Forelimb muscle (tissue), 1 donor: Measurements from ENCODE around the gene PALMD. TPM values are rescaled to one million over a fixed set of nuclear protein-coding genes. Genes with fewer than 3 reads are reported as not detected.

Experiments
- DNase-seq: peaks from one replicate; pipeline ENCODE4 v3.0.0-alpha.2; 2013; ENCODE audit warnings: low read depth
- polyA plus RNA-seq: library from polyadenylated mRNA; unstranded; fragments of 120-200 nt; gene quantifications from one replicate; pipeline ENCODE4 v1.2.1, GENCODE V29; 2013; ENCODE audit not compliant: insufficient read length

Gene PALMD
- polyA plus RNA-seq, 1 donor, result 107 TPM

DNA sequence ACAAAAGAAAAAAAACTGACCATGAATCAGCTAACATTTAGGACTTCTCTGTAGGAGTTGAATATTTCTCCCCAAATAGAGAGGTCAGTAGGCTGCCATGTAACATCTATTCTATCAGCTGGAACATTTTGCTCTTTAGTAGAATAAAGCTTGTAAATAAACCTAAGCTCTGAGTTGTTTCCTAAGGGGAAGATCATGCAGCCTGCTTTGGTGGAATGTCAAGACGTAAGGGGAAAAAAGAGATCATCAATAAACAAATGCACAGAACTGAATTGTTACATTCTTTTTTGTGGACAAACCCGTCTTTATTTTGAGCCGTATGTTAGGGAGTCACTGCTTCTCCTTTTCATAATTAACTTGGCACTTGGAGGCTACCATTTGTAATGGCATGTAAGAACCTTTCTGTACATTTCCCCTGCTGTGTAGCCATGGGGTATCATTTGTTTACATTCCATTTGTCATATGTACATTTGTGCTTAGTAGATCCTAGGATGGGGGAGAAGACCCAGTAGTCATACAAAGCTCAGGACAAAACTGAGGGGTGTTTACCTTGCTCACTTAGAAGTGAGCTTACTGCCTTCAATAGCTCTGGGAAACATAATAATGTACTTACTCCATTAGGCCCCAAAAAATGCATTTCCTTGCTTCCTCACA, 10.8 kb upstream of the PALMD start:
- no peak for DNase-seq

DNA sequence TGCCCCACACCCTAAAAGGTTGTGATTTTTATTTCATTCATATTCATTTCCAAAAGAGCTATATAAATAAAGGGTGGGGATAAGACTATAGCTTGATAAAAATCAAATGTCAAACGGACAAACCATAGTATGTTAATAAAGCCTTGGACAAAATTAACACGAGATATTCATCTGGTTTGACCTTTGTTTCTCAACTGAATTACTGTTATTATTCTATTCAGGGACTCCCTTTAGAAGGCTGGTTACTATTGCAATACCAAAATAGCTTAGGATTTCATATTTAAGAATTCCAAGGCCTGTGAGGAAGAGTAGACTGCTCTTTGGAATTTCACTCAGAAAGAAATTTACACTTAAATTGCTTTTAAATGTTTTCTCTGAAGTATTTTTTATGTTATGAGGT, 10.2 kb upstream of the PALMD start:
- DNase-seq, result no peak

DNA sequence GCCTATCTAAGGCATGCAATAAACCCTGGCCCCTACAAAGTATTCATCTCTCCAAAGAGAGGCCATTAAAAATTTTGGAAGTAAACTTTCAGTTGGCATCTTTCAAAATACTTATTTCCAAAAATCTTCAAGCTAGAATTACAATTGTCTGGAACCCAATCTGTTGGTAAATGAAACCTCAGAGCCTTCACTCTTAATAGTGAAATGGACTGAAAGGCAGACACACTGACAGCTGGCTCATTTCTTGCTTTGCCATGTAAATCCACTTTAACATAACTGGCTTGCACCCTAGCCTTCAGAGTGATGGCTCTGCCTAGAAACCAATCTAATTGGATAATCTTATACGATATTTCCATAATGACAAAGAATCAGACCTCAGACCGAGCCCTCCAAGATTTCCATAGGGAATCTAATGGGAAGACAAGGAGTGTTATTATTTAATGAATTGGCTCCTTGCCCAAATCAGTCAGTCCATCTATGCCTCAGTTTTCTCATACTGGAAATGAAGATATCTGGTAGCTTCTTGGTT, 9.2 kb upstream of the PALMD start:
- no peak for DNase-seq

DNA sequence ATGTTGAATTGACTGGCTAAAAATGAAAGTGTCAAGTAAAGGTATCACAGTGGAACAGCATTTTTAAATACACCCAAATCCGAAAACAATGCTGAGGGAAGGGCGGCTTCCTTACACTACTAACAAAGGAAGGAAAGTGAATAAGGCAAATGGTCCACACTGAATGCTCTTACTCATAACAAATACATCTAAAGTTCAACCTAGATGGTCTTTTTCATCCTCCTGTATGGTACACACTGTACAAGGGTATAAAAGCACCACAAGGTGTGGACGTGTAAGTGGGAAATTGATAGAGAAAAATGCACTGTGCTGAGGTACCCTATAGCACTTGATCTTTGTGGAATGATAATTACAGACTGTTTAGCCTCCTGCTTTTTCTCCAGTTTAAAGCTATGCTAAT, 7.1 kb upstream of the PALMD start:
- no peak for DNase-seq

DNA sequence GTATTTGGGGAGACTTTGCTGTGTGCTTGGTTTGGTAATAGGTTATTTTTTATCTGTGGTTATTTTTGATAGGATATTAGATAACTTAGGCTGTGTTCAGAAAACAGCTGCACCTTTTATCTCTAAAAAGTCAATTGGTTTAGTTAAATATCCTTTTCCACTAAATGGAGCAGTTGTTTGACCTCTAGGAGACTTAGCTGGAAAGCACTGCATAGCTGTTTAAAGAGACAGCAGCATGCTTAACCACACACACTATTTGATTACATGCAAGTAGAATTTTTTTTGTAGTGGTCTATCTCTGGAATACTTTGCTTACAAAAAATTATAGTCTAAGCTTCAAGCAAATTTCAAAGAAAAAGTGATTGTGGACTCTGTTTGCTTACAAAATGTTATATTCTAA, 6.5 kb upstream of the PALMD start:
- DNase-seq, result no peak

DNA sequence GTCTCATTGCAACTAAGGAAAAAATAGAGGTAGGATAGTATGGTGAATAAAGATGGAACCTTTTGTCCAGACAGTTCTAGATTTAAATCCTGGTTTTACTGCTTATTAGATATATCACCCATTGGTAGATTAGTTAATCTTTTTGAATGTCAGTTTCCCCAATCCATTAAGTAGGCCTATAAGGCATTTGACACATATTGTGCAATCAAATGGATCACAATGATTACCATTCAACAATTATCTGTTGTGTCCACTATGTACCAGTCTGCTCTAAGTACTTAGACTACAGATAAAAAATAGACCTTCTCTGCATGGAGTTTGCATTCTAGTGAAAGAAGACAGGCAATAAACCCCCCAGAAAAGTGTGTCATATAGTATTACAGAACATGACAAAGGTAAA, 6.0 kb upstream of the PALMD start:
- no peak for DNase-seq

DNA sequence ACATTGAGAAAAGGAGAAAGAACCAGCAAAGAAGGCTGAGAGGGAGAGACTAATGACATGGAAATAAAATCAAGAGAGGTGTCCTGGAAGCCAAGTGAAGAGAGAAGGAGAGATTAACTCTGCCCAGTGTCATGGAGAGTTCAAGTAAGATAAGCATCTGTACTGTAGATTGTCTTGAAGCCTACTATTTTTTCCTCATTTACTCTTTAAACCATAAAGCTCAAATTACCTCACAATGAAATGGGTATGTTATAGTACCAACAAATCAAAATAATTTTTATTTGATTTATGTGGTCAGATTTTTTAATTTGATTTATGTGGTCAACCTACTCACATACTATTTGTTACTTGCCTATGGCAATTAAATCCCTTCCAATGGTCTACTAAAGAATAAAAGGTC, 5.2 kb upstream of the PALMD start:
- no peak for DNase-seq

DNA sequence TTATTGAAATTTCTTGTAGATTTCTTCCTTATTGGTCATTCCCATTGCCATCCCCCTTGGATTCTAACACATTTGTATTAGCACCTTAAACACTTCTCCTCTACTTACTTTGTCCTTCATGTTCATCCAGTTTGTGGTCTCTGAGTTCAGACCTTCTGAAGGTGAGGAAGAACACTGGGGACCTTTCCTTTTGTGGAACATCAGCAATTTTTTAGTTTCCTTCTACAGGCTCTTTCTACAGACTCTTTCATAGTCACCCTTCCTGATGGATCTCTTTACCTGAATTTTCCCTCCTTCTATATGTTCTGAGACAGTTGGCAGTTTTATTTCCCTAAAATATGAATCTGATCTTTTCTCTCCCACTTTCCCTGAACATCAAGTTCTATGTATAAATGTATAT, 4.4 kb upstream of the PALMD start:
- no peak for DNase-seq

DNA sequence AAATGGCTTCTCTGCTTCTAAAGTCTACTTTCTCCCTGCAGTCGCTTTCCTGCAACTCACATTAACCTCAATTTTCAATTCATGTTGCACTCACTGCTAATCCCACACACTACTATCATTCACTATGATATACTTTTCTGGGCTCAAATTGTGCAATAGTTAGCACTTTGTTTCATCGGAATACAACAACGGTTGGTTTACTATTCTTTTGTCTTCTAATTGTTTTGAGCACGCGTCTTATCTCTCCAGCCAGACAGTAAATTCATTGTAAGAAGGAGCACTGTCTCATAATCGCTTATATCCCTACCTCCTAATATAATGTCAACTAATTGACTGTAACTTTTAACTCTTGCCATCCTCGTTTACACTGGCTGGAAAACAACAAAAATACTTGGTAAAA, 3.9 kb upstream of the PALMD start:
- DNase-seq, result no peak

DNA sequence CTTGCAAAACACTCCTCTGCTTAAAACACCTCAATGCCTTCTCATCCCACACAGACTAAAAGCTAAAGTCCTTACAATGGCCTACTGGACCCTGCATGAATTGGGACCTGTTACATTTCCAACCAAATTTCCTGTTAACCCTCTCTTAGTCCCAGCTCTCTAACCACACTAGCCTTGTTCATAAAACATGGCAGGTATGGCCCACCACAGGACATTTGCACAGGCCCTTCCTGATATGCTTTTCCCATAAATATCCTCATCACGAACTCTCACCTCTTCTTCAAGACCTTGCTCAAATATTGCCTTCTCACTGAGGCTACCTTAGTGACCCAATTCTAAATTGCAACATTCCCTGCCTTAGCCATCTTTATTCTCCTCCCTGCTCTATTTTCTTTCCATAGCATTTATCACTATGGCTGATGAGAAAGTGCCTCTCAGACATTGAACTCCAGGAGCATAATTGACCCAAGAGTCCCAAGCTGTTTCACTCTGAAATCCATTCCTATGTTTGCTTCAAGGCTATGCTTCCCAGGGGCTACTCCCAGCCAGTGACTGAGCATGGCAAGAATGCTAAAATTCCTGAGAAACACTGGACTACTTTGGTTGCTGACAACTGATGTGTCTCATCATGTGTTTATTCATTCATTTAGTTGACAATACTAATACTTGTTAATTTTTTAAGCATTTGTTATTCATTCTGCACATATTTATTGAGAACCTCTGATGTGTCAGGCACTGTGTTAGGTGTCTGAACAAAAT, 2.7 kb upstream of the PALMD start:
- DNase-seq, result no peak

DNA sequence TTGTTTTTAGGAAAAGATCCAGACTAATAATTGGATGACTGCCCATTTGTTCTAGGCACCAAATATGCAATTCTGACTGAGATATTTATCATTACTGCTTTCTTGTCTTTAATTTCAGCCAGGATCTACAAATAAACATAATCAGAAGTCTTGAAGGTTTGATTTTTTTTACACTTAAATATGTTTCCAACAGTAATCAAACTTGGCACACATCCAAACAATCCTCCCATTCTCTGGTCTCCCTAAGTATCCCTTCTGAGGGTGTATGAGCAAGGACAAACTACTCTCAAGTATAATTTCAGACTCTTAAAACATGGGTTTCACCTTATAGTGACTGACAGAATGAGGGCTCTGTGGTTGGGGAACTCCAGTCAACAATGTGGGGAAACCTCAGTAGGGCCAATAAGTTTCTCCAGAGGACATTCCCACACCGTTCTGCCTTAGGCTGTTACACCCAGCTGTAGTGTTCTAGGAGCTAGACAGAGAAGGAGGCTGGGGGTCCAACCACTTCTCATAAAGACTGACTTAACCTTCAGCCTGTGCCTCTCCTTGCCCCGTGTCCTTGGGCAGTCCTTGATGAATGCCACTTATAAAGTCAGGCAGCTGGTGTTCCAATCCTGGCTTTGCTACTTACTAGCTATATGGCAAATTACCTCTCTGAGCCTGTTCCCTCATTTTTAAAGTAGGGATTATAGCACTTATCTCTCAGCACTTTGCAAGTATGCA, 1.5 kb upstream of the PALMD start:
- no peak for DNase-seq

DNA sequence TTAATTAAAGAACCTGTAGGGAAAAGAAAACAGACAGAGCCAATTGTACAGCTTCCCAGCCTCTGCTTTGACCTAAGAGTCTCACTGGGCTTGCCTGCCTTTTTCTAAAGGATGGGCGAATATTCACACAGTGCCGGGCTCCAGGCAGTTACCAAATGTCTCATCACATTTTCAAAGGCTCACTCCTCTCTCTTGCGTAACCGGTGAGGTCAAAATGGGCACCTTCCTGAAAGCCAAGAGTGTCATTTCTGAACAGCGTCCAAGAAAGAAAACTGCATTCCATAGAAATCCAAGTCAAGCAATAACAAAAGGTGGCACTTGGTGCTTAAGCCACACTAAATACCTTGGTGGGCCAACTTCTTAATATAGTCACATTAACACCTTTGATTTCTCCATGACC, 710 bp upstream of the PALMD start:
- no peak for DNase-seq

DNA sequence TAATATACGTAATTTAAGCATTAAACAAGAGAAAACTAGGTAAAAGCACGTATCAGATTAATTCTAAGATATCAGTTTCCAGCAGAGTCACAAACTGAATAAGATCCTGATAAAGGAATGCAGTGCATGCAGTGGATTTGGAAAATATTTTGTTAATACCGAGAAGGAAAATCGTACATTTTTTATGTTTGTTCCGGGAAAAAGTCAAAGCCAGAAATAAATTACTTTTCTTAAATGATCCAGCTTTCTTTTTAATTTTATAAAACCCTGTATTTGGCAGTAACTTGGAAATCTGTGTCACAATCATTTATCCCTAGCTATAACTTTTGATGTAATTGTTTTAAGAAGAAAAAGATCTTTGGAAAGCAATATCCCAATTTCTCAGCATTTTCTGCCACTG, 955 bp downstream of the PALMD start:
- DNase-seq, result no peak

DNA sequence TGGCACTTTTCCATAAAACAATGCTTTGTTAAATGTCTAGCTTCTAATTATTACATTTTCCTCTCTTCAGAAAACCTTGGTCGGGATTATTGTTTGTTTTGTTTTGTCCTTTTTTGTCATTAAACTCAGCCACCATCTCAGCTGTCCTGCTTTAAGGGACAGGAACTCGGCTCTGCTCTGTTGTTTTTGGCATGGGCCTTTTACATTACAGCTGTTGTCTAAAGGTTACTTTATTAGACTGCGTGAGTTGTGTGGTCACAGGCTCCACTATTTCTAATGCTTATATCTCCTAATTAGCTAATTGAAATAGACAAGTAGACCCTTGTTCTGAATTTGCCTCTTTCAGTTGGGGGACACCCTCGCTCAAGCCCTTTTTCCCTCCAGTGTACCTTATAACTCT, 1.6 kb downstream of the PALMD start:
- no peak for DNase-seq

DNA sequence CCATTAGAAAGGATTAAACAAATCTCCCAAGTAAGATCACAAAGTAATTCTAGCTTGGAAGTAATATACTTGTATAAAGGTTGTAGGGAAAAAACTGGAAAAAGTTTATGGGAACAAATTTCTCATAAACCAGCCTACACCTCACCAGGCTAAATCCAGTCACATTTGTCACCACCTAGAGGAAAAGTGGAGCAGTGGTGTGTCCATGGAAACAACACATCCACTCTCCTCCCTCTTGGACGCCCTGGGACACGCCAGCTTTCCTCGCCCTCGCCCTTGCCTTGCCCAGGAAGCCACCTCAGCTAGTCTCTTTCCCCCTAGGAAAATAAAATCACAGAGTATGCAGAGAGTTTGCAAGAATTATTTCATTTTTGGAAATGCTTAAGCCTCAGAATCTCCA, 2.2 kb downstream of the PALMD start:
- no peak for DNase-seq

DNA sequence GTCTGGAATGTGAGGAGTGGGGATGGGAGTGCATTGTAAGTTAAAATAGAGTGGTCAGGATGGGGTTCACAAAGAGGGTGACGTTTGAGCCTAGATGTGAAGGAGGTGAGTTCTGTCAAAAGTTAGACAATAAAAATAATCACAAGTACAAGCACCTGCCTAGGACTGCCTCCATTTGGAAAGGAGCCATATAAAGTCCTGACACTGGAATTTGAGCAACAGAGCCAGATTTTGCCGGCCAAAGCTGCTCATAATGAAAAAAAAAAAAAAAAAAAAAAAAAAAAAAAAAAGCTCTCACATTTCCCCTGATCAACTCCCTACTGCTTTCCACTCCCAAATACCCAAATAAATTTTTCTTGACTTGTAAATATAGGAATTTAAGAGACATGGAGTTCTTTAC, 4.1 kb downstream of the PALMD start:
- DNase-seq, result no peak

DNA sequence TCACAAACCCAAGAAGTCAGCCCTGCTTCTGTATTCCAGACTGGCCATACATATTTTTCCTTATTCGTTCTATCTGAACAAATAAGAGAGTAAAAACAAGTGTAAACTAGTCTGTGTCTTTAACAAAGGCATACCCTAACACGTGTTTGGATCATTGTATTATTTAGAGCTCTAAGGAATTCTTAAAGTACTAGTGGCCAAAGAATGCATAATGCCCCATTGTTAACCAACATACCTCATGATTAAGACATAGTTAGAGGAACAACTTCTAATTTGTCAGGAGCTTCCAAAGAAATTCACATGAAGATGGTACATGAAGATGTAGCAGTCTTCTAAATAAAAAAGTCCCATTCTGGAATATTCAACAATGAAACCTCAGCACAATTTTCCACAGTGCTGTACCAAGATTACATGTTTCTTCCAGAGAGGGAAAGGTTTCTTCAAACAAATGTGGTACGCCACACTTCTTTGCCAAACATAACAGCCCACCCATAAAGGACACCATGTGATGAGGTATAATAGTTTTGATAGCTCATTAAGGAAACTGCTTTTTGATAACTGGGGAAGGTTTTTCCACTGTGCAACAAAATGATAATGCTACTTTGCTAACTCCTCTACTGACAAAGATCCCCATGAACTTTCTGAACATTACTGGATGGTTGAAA, 5.0 kb downstream of the PALMD start:
- no peak for DNase-seq

DNA sequence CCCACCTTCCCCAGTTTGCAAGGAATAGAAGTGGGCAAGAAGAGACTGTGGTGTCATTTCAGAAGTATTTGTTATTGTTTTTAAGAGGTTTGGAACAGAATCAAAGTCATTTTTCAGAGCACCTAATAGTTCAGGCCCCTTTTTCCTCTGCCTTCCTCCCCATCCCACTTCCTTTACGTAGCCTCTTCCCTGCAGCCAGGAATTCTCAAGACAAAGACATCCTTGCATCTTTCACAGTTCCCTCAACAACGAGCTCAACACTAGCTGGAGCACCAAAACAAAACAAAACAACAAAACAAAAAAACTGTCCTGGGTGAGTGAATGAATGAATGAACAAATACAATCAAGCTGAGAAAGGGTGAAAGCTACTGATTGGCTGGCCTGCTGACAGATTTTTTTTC, 7.0 kb downstream of the PALMD start:
- DNase-seq, result no peak

DNA sequence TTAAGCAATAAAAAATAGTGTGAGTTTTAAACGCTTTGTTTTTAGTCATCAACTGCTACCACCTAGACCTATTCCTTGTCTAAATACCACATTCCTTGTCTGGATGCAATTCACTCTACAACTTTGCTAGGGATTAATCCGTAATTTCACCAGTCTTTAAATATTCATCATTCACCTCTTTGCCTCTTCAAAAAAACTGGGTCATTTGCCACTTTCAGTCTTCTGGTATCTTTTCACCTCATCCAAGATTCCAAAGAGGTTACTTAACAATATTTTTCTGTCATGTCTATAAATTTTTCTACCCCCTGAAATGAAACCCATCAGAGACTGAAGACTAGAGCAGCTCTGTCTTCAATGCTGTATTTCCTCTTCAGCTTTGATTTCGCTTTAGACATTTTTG, 9.5 kb downstream of the PALMD start:
- no peak for DNase-seq

DNA sequence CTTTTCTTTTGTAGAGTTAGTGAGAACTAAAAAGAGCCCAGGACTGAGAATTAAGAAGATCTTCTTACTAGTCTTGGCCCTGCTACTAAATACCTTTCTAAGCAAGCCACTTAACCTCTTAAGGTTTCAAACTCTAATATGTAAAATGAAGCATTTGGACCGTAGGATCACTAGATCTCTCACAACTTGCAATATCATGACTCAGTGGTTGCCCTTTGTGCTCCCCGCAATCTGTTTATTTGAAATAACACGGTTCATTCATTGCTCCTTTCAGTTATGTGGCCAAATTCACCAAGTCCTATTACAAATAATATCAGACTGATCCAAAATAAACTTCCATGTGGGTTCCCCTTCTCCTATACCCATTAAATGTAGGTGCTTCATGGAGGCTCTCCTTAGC, 10.8 kb downstream of the PALMD start:
- DNase-seq, result no peak

DNA sequence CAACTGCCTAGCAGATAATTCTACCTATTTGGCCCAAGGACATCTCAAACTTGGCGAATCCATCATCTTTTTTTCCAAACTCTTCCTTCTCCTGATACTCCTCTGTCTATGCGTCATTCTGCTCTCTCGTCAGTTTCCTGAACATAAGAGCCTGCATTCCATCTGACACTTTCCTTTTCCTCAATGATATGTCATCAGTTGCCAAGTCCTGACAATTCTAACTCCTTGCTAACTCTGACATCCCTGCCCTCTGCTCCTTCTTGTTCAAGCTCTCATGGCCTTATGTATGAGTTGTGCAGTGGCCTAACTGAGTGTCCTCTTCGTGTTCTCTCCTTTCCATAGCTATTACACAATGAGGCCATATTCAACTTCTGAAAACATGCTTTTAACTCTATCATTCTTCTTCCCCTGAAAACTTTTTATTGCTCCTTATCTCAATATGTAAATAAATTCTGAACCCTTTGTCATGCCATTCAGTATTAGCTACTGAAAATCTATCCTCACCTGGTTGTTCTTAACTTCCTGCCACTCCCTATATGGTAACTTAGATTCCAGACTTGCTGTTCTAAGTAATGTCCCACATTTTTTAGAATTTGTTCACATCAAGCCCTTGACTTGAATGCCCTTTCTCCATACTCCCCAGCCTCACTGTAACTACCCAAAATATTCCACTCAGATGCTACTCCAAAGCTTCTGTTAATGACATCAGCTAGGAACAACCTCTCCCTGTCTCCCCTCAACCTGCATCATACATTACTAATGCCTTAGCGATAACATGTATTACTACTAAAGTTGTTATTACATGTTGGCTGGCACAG, 11.5 kb downstream of the PALMD start:
- no peak for DNase-seq

DNA sequence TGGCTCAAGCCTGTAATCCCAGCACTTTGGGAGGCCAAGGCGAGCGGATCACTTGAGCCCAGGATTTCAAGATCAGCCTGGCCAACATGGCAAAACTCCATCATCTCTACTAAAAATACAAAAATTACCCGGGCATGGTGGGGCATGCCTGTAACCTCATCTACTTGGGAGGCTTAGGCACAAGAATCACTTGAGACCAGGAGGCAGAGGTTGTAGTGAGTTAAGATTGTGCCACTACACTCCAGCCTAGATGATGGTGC, 12.0 kb downstream of the PALMD start:
- no peak for DNase-seq
